Measurements from ENCODE around the gene REV1.
A peak's percentile ranks its signal among the peaks of the same experiment; 100 is the strongest.
"Not testable (repeated sequence)": the region's sequence is repeated elsewhere in the genome, so short reads cannot be mapped to it uniquely, and the experiment has no call there.

REV1 gene

DNA sequence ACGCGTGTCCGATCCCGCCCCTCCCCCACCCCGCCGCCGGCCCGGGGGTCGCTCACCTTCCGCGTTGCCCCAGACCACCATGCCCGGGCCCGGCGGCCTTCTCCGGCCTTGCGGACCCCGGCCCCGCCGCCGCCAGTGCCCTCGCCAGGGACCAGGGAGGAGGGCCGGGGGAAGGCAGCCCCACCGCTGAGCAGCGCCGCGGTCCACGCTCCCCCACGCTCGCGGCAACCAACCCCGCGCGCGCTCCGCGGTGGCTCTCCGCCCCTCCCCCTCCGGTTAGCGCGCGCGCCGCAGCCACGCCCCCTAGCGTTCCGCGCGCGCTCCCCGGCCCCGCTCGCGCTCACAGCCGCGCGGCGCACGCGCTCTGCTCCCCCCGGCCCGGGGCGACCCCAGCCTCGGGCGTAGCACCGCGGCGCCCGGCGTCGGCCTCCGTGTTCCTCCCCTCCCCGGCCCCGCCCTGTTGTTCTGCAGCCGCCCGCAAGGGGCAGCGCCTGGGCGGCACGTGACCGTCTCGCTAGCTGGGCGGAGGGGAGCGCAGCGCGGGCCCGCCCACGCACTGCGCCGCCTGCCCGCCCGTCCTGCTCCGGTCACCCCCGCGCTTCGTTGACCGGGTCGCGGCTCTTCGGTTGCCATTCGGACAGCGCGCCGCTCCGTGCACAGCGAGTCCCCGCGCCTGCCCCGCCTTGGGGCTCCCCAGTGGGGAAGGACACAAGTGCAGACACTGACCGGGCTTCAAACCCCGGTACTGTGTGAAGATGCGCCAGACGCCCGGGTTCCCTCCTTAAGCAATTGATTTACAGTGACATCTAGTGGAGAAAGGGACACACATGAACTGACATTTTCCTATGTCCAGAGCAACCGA is at the start of gene REV1:
TSS of gene REV1 (minus strand) at position 257 of the 862 bp plus-strand sequence. CDS start 25,042 bp downstream, outside the sequence.
- DNase-seq (ENCODE audit: low read depth, low spot score): peak; percentile 97

DNA sequence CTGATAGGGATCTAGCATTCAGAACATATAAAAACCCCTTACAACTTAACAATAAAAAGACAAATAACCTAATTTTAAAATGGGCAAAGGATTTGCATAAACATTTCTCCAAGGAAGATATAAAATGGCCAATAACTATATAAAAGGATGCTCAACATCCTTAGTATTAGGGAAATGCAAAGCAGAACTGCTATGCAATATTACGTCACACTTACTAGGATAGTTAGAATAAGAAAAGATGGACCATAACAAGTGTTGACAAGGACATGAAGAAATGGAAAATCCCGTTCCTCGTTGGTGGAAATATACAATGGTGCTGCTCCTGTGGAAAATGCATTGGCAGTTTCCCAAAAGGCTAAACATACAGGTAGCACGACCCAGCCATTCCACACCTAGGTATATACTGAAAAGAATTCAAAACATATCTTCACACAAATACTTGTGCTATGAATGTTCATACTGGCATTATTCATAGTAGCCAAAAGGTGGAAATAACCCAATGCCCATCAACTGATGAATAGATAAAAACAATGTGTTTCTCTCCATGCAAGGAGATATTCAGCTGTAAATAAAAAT is 48.2 kb upstream of the REV1 start:
- DNase-seq (ENCODE audit: low read depth, low spot score): no peak

DNA sequence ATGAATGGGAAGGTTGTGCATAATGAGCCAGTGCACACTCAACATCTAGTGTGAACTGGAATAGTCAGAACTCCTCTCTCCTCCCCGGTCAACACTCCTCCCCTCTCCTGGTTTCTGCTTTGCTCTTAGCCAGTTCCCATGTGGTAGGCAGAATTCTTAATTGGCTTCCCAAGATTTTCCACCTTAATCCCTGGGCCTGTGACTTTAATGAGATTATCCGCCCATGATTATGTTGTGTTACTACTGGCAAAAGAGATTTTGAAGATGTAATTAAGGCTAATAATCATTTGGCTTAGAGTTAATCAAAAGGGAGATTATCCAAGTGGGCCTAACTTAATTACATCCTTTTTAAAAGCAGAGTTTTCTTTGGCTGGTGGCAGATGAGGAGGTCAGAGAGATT is 34.2 kb upstream of the REV1 start:
- no peak for DNase-seq (ENCODE audit: low read depth, low spot score)

DNA sequence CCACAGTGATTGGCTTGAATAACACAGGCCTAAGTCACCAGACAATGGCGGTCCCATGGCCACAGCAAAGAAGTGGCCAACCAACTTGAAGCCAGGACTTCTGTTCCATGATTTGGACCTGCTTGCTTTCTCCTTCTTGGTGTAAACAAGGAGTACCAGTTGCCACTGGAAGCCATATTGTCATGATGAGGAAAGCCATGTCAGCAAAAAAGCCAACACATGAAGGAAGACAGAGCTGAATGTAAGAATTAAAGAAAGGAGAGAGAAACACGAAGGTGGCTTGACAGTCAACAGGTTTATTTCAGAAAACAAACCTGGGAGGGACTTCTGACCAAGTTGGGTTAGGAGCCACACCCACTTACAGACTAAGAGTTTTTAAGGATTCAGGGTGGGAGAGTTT is 32.3 kb upstream of the REV1 start:
- no peak for DNase-seq (ENCODE audit: low read depth, low spot score)

DNA sequence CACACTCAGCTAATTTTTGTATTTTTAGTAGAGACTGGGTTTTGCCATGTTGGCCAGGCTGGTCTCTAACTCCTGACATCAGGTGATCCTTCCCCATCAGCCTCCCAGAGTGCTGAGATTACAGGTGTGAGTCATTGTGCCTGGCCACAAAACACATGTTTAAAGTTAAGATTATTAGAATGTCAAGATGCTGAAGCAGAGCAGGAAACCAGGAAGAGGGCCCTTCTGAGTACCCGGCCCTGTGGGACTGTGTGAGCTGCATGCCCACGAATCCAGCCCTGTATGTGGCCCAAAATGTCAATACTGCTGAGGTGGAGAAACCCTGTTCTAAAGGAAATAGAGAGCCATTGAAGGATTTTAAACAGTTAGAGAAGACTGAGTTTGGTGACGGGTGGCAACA is 31.0 kb upstream of the REV1 start:
- no peak for DNase-seq (ENCODE audit: low read depth, low spot score)

DNA sequence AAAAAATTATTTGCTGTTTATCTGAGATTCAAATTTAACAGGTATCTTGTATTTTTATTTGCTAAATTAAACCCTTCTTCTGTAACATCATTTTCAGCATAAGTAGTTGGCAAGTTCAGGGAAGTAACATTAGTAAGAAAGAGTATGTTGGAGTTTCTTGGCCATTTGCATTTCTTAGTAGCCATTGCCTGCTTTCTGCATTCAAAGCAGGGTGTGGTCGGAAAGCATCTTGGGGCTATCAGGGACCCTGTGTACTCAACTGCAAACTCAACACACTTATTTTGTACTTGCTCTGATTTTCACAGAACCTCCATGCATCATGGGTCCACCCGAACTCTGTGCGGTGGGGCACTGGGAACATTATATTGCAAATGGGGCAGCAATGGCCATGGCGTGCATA is 30.4 kb upstream of the REV1 start:
- no peak for DNase-seq (ENCODE audit: low read depth, low spot score)

DNA sequence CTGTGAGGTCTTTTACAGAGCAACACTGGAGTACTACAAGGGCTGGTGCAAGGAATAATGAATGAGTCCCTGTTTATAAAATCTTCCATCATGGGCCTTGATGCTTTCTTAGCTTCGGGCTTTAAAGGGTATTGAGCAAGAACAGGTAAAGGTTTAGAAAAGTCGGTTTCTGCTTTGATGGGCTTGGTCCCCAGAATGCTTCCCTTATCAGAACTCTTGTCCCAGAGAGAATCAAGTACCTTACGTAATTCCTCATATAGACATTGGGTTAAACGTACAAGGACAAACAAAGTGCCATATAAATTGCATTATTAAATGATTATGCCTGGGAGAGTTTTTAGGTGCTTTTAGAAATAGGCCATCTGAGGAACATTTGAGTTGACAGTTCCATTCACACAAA is 24.5 kb upstream of the REV1 start:
- no peak for DNase-seq (ENCODE audit: low read depth, low spot score)

DNA sequence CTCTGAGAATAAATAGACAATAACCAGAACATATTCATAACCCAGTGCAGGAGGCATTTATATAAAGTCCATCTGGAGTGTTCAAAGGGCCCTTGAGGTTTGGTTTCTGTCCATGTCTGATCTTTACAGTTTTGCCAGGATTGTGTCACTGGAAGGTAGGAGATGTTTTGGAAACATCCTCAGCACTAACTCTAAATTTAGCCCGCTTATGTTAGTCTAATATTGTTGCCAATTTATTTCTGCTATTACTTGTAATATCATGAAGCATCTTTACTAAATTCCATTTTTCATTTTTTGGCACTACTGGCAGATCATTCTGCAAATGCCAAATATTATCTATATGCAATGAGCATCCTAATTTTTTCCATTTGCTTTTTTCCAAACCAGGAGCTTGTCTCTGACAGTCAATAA is 22.4 kb upstream of the REV1 start:
- DNase-seq (ENCODE audit: low read depth, low spot score): no peak

DNA sequence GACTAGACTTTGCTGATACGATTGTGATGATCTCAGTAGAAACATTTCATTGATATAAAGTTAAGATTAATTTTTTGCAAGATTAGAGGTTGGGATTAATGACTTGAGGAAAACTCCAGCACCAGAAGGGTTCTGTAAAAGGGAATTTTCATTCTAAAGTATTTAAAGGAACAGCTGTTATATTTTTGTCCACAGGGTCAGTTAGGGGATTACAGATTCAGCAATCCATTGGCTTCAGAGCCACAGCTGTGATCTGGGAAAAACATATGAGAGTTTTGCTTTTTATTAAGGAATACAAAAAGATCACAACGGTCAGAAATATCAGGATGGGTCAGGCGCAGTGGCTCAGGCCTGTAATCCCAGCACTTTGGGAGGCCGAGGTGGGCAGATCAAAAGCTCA is 19.6 kb upstream of the REV1 start:
- no peak for DNase-seq (ENCODE audit: low read depth, low spot score)

DNA sequence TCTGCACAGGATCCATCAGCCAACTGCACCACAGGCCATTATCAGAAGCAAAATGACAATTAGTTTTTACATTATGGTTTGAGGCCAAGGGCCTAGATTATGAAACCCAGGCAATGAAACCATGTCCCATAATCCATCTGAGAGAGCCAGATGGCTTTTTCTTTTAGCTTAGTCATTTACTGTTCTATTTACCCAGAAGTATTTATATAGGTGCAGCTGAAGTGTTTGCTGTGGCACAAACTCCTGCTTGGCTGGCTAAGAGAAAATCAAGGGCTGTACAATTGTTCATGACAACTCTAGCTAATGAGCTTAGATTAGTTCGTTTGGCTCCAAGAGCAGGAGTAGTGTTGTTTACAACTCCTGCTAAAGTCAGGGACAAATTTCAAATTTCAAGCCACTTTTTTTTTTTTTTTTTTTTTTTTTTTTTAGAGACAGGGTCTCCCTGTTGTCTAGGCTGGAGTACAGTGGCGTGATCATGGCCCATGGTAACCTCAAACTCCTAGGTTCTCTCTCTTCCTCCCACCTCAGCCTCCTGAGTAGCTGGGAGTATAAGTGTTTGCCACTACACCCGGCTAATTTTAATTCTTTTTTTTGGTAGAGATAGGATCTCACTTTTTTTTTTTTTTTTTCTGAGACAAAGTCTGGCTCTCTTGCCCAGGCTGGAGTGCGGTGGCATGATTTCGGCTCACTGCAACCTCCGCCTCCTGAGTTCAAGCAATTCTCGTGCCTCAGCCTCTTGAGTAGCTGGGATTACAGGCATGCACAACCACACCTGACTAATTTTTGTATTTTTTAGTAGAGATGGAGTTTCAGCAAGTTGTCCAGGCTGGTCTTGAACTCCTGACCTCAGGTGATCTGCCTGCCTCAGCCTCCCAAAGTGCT is 18.4 kb upstream of the REV1 start:
- DNase-seq (ENCODE audit: low read depth, low spot score): no peak

DNA sequence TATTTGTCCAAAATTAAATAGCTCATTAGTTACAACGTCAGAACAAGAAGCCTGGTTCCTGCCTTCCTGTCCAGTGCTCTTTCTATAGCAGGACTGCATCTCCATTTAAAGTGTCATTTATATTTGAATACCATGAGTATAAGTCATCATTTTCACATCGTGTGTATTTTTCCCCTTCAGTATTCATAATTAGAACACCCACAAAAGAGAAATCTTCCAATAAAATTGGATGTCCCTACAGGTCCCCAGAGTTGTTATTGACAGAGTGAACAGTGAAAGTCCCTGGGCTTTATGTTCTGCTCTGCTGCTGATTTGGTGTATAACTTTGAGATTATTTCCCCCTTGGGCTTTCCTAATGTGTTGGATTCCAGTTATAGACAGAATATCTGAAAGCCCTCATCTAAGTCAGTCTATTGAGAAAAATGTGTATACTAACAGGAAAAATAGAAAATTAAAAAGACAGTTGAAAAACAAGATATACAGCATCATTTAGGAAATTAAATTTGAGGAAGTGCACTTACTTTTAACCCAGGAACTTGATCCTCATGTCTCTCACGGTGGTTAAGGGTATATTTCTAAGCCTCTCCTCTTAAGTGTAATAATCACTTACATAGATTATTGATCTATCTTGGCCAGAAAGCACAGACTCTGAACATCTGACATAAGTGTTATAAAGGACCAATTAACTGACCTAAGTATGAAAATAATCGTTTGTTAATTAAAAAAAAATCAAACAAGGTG is 15.2 kb upstream of the REV1 start:
- no peak for DNase-seq (ENCODE audit: low read depth, low spot score)

DNA sequence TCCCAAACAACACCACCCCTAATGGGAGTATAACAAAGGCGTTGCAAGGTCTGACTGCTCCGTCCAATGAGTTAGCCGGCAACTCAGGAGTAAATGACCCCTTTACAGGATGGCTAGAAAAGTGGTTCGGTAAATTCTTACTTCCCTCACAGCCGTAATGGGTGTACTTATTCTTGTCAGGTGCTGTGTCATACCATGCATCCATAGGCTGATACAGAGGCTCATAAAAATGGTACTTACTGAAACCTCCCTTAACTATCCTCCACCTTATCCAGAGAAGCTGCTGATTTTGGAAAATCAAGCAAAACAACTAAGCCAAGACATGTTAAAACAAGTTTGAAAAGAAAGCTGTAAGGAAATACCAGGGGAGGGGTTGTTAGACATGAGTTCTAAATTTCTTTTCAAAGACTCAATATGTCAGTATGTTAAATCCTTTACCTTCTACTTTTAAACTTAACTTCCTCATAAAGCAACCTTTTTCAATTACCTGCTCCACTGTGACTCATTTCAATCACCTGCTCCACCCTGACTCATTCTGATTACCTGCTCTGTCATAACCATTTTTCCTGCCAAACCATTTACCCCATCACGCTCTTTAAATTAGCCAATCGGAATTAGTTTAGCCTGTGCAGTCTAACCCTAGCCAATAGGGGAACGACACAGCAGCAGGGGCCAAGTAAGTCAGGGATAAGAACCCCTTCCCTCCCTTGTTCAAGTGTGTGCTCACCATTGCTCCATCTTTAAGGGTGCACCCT is 14.0 kb upstream of the REV1 start:
- DNase-seq (ENCODE audit: low read depth, low spot score): not testable (repeated sequence)

DNA sequence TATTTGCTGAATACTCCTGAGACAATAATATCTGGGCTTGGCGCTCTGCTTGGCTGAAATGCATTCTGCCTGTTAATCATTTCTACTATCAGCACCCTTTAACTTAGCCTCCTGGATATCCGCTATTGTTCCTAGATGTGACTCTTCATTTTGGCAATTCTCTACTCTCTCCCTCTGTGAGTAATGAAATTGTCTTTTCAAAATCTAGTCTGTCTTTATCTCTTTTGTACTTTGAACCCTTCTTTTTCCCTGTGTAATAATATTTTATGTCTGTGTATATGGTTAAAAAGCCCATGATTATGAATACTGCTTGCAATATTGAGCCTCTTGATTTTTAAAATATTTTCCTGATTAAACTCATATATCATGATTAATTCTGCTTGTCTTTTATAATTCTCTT is 6.2 kb upstream of the REV1 start:
- no peak for DNase-seq (ENCODE audit: low read depth, low spot score)

DNA sequence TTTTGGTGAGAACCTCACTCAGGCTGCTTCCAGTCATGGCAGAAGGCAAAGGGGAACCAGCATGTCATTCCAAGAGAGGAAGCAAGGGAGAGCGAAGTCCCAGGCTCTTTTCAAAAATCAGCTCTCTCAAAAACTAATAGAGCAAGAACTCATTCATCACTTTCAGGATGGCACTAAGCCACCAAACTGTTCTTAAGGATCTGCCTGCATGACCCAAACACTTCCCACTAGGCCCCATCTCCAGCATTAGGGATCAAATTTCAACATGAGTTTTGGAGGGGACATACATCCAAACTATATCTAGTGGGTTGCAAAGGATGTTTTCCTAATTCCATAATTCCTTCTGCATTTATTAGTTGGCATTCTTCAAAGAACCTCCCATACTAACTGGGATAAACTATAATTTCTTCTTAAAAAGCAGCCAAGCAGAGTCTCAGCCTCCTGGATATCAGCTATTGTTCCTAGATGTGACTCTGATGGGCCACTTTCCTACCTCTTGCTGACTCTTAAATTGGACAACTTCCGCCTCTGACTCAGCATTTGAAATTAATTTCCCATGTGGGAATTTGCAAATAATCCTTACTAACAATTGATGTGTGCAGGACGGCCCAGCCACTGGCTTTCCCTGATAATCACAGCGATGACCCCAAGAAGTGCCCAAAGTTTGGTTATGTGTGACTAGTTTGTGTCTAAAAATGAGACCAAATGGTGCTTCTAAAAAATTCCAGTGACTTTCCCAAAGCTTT is 5.5 kb upstream of the REV1 start:
- DNase-seq (ENCODE audit: low read depth, low spot score): no peak

DNA sequence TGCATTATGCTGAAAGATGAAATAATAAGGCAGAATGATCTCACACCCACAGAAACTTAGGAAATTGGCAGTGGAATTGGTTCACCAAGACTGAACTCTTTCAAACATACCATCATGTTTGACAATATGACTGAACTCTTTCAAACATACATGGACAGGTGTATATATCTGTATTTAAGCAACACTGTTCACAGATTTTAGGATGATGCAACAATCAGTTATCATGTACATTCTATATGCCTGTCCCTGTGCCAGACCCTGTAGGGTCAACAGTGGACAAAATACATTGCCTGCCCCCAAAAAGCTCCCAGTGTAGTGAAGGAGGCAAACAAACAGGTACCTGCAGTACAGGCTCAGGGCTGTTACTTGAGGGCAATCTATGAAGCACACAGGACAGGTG is 2.9 kb upstream of the REV1 start:
- DNase-seq (ENCODE audit: low read depth, low spot score): no peak

DNA sequence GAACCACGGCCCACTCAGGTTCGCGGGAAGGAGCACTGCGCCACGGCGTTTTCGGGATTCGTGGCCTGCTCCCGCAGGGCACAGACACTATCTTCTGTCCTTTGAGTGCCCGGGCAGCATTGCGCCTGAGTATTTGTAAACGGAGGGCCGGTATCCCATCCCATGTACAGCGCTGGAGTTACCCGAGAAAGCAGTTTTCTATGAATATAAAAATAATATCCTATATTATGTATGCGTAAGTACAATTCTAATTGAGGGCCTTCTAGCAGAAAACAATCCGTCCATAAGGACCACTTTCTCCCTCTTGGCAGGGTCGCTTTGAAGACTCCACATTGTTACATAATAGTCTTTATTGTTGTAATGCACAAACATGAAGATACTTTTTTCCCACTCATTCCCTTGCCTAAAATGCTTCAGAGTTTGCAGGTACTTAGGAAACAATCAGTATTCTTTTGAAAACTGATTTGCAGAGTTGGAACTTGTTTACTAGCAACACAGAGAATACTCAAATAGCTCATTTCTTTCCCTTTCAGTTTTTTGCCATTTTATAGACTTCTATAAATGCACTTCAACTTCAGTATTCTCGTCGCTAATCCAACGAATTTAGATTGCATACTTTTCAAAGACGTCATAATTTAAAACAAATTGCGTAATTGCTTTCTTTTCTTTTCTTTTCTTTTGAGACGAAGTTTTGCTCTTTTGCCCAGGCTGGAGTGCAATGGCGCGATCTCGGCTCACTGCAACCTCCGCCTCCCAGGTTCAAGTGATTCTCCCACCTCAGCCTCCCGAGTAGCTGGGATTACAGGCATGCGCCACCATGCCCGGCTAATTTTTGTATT is 1.0 kb upstream of the REV1 start:
- DNase-seq (ENCODE audit: low read depth, low spot score): no peak

DNA sequence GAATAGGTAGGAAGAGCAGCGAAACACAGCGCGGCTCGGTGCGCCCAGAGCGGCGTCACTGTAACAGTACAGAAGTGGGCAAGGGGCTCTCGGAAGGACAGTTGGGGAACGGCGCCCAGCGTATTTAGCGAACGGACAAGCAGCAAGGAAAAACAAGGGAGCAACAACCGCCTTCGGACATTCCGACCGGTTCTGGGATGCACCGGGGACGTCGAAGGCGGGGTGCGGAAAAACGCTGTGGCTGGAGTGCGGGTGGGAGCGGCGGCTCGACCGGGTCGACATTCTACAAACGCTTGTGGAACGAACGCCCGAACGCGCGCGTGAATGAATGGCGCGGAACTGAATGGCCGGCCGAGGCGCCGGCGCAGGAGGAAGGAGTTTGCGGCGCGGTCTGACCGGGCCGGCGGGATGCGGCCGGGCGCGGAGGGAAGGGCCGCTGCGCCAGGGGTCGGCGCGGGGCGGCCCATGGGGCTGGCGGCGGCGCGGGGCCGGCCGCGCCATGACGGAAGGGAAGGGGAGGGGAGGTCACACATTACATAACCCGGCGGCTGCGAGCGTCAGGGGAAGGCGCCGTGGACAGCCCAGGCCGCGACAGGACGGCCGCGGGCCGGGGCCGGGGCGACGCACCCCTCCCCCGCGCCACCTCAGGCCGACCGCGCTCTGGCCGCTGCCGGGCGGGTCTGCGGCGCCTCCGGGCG is 605 bp downstream of the REV1 start:
- DNase-seq (ENCODE audit: low read depth, low spot score): peak; percentile 68

DNA sequence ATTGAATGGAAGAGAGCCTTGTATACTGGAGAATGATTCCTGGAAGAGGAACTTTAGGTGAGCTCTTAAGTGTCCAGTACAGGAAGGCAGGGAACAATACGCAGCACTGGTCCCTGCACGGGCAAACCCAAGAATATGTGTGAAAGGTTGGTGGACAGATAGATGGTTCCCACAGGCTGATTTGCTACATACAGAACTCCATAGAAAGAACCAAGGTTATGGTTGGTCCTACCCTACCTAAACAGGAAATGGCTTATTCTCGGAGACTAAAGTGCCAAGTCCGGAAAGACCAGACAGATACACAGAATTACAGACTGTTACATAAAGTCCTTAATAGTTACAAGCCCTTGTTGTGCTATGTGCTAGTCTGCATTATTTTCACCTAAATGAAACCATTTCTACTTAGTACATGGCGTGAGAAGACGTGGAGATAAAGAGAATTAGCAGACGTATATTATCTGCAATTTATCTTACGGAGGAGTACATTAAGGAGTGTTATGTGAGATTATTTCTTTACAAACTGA is 1.2 kb downstream of the REV1 start:
- DNase-seq (ENCODE audit: low read depth, low spot score): no peak

All from ELF-1 (cell line).